Smooth muscle cell (in vitro differentiated cells): ENCODE results near the gene MLH1. TPM values are rescaled to one million over a fixed set of nuclear protein-coding genes. Genes with fewer than 3 reads are reported as not detected.
"Not testable (repeated sequence)": the region's sequence is repeated elsewhere in the genome, so short reads cannot be mapped to it uniquely, and the experiment has no call there.

Experiments
- DNase-seq: peaks from one replicate; lab custom pipeline; 2025; ENCODE audit not compliant: unreplicated experiment; lab: John Stamatoyannopoulos, UW
- H2AFZ ChIP-seq: fragments of 200-600 bp; sonication (generic); 2 replicates; pipeline ENCODE4 v1.6.0; 2016; ENCODE audit warnings: antibody characterized with exemption, low read depth, mild to moderate bottlenecking
- H3F3A ChIP-seq: fragments of 200-600 bp; sonication (generic); 2 replicates; pipeline ENCODE4 v1.6.0; 2017; ENCODE audit warnings: antibody characterized with exemption, low read depth
- H3K27ac ChIP-seq: fragments of 200-600 bp; sonication (generic); 2 replicates; pipeline ENCODE4 v1.5.1; 2016; ENCODE audit warnings: low read depth, mild to moderate bottlenecking
- H3K27me3 ChIP-seq: fragments of 200-600 bp; sonication (generic); 2 replicates; pipeline ENCODE4 v1.6.1; 2016; ENCODE audit warnings: low read depth, mild to moderate bottlenecking
- H3K36me3 ChIP-seq: fragments of 200-600 bp; sonication (generic); 2 replicates; pipeline ENCODE4 v1.5.1; 2016; ENCODE audit warnings: low read depth
- H3K4me1 ChIP-seq: fragments of 200-600 bp; sonication (generic); 2 replicates; pipeline ENCODE4 v1.5.1; 2016; ENCODE audit warnings: low read depth
- H3K4me2 ChIP-seq: fragments of 200-600 bp; sonication (generic); 2 replicates; pipeline ENCODE4 v1.6.0; 2016; ENCODE audit warnings: mild to moderate bottlenecking
- H3K4me3 ChIP-seq: fragments of 200-600 bp; sonication (generic); 2 replicates; pipeline ENCODE4 v1.5.1; 2016; ENCODE audit warnings: mild to moderate bottlenecking
- H3K79me2 ChIP-seq: fragments of 200-600 bp; sonication (generic); 2 replicates; pipeline ENCODE4 v1.6.0; 2016; ENCODE audit warnings: low read depth, mild to moderate bottlenecking
- H3K9ac ChIP-seq: fragments of 200-600 bp; sonication (generic); 2 replicates; pipeline ENCODE4 v1.6.0; 2016; ENCODE audit warnings: low read depth
- H3K9me3 ChIP-seq: fragments of 200-600 bp; sonication (generic); replicated peaks from 2 replicates; pipeline ENCODE4 v1.5.1; 2016; ENCODE audit warnings: low read depth
- H4K20me1 ChIP-seq: fragments of 200-600 bp; sonication (generic); 2 replicates; pipeline ENCODE4 v1.6.0; 2016; ENCODE audit warnings: low read depth
- CTCF ChIP-seq: fragments of 200-600 bp; sonication (generic); IDR thresholded peaks from 2 replicates; pipeline ENCODE4 v1.5.1; 2017; ENCODE audit warnings: borderline replicate concordance, mild to moderate bottlenecking, antibody characterized with exemption; ENCODE audit not compliant: insufficient read depth, poor library complexity, severe bottlenecking
- WGBS: methylation state at CpG from one replicate; pipeline ENCODE4 v1.1.7; 2016; ENCODE audit warnings: low lambda C conversion rate; 5-methylcytosine and 5-hydroxymethylcytosine counted together
- polyA plus RNA-seq: library from polyadenylated mRNA; unstranded; fragments of >200 nt; fragmentation: Nextera tagmentation; extraction: Ambion mirVana; gene quantifications from 2 replicates; pipeline ENCODE4 v1.2.1, GENCODE V29; 2016
- total RNA-seq: library from RNA; depleted of rRNA; stranded (reverse); fragments of >200 nt; gene quantifications from 2 replicates; pipeline ENCODE4 v1.2.3, GENCODE V29; 2014

The MLH1 gene
- total and polyA plus RNA-seq, 2 experiments from 2014 or later: 22.6 to 28.3 TPM

- no peaks in the 10 kb centered on the region for H3K9me3 ChIP-seq
- peaks cover 5% of the 10 kb centered on the region for H3F3A ChIP-seq
- DNase-seq: no peak
- no peak overlapping the region for H3K27ac ChIP-seq
- no peak overlapping the region for H2AFZ ChIP-seq
- no peaks in the 10 kb centered on the region for H3K4me1 ChIP-seq
- no peaks in the 10 kb centered on the region for H3K79me2 ChIP-seq
- H3K9ac ChIP-seq: no peak overlapping the region
- H3K36me3 ChIP-seq: peaks cover 27% of the 10 kb centered on the region
- WGBS: 97% methylated on average over 6 of the region's 6 CpGs
- no peak for TF ChIP-seq CTCF
- no peaks in the 10 kb centered on the region for H4K20me1 ChIP-seq
- H3K4me3 ChIP-seq: no peak overlapping the region
- H3K27me3 ChIP-seq: no peaks in the 10 kb centered on the region
- H3K4me2 ChIP-seq: no peak overlapping the region
Measured at GRCh38 chr3:37053337-37053736, 60.0 kb downstream of the MLH1 start.

DNA sequence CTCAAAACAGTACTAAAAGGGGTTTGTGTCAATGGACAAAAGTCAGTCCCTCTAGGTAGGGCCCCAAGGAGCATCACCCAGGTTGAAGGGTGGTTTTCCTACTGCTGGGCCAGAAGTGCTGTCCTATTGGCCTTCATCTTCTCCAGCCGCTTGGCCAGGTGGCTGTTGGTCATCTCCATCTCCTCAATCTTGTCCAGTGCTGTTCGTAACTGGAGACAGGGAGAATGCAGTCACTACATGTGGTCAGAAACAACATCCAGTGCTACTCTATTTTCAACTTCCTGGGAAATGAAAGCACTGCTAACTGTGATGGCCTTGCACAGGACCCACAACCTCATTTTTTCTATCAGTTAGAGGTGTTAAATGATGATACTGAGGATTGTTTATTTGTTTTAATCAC lies 60.4 kb downstream of the MLH1 start:
- peaks cover 22% of the 10 kb centered on the region for H3K36me3 ChIP-seq
- H4K20me1 ChIP-seq: no peaks in the 10 kb centered on the region
- no peaks in the 10 kb centered on the region for H3K27me3 ChIP-seq
- no peaks in the 10 kb centered on the region for H3K9me3 ChIP-seq
- no peak for TF ChIP-seq CTCF
- H2AFZ ChIP-seq: no peak overlapping the region
- no peak for DNase-seq
- H3K4me1 ChIP-seq: no peaks in the 10 kb centered on the region
- WGBS: 94% methylated on average over 2 of the region's 2 CpGs
- H3K4me3 ChIP-seq: no peak overlapping the region
- no peaks in the 10 kb centered on the region for H3K79me2 ChIP-seq
- peaks cover 5% of the 10 kb centered on the region for H3F3A ChIP-seq
- H3K27ac ChIP-seq: peak overlapping the region; percentile 47
- H3K9ac ChIP-seq: no peak overlapping the region
- H3K4me2 ChIP-seq: no peak overlapping the region

DNA sequence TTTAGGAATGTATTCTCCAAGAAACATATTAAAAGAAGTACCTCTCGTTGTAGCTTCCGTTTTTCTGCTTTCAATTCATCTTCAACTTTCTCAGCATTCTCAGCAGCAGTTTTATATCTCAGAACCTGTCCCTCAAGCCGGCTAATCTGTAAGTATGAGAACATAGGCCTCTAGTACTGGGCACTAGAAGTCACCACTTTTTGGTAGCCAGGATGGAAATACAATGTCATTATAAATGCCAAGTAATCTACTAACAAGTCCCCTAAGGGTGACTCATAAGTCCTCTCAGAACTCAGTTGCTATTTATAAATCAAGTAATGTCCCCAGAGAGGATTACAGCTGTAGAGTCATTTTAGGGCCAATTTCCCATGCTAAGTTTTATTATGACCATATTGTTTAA lies 61.1 kb downstream of the MLH1 start:
- Histone ChIP-seq H2AFZ (no peak overlapping the region), H3K4me3 (no peak overlapping the region), H3K9me3 (no peaks in the 10 kb centered on the region), H3K27ac (peak overlapping the region; percentile 47), H4K20me1 (no peaks in the 10 kb centered on the region), H3K9ac (no peak overlapping the region), H3K36me3 (peaks cover 18% of the 10 kb centered on the region), H3F3A (peaks cover 5% of the 10 kb centered on the region), H3K4me2 (peak overlapping the region; percentile 25), H3K4me1 (no peaks in the 10 kb centered on the region), H3K79me2 (no peaks in the 10 kb centered on the region), H3K27me3 (no peaks in the 10 kb centered on the region)
- no peak for TF ChIP-seq CTCF
- DNase-seq: no peak
- 82% methylated on average over 3 of the region's 3 CpGs for WGBS

DNA sequence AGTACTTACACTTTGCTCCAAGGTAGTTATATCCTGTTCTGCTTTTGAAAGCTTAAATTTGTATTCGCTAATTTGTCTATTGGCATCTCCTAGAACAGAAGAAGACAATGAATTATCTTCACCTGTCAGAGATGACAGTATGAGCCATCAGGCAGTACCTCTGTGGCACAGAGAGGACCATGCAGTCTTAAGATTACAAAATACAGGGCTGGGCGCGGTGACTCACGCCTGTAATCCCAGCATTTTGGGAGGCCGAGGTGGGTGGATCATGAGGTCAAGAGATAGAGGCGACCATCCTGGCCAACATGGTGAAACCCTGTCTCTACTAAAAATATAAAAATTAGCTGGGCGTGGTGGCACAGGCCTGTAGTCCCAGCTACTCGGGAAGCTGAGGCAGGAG lies 61.8 kb downstream of the MLH1 start:
- H3K4me1 ChIP-seq, H3K79me2 ChIP-seq, DNase-seq, H3F3A ChIP-seq, H4K20me1 ChIP-seq, H3K9ac ChIP-seq, H3K9me3 ChIP-seq, H2AFZ ChIP-seq, H3K4me3 ChIP-seq, H3K27me3 ChIP-seq: not testable (repeated sequence)
- peaks cover 15% of the 10 kb centered on the region for H3K36me3 ChIP-seq
- peak overlapping the region; percentile 47 for H3K27ac ChIP-seq
- H3K4me2 ChIP-seq: peak overlapping the region; percentile 25
- 82% methylated on average over 8 of the region's 8 CpGs for WGBS
